HG02970 (cell line): ENCODE results near the gene AQR.
"Not testable (repeated sequence)": the region's sequence is repeated elsewhere in the genome, so short reads cannot be mapped to it uniquely, and the experiment has no call there.

ENCODE experiments used
- ATAC-seq: cut with Tn5 transposase; IDR thresholded peaks from one replicate; pipeline ENCODE4 v1.9.1; 2021; ENCODE audit warnings: mild to moderate bottlenecking, moderate library complexity, moderate number of reproducible peaks; ENCODE audit not compliant: unreplicated experiment, low FRiP score

AQR gene

GRCh38 chr15:34969340-34970097 is at the start of gene AQR:
Gene AQR, minus strand, starts transcription at chr15:34969742. Its CDS starts 129 bp downstream, at chr15:34969613.
- ATAC-seq = peak; percentile 96

GRCh38 chr15:35014241-35014640 is 44.7 kb upstream of the AQR start:
- ATAC-seq = no peak

GRCh38 chr15:35013370-35013769 is 43.8 kb upstream of the AQR start:
- no peak for ATAC-seq

GRCh38 chr15:35007397-35007796 is 37.9 kb upstream of the AQR start:
- no peak for ATAC-seq

GRCh38 chr15:35005933-35006332 is 36.4 kb upstream of the AQR start:
- no peak for ATAC-seq

- ATAC-seq = no peak
These were observed 34.4 kb upstream of the AQR start for GRCh38 chr15:35003928-35004327.

GRCh38 chr15:35000511-35000910 is 31.0 kb upstream of the AQR start:
- ATAC-seq = no peak

GRCh38 chr15:34999906-35000305 is 30.4 kb upstream of the AQR start:
- no peak for ATAC-seq

- no peak for ATAC-seq
These were observed 25.4 kb upstream of the AQR start for GRCh38 chr15:34994925-34995324.

GRCh38 chr15:34993877-34994276 is 24.3 kb upstream of the AQR start:
- ATAC-seq = peak; percentile 84

GRCh38 chr15:34993412-34993811 is 23.9 kb upstream of the AQR start:
- no peak for ATAC-seq

- ATAC-seq = peak; percentile 85
These were observed 18.7 kb upstream of the AQR start, which contains the start of gene ZNF770 for GRCh38 chr15:34988027-34988902. Gene ZNF770, minus strand, starts transcription at chr15:34988287. Its CDS starts 4,853 bp downstream, at chr15:34983434.

GRCh38 chr15:34987609-34988026 is 18.1 kb upstream of the AQR start:
- ATAC-seq = no peak

GRCh38 chr15:34986771-34987480 is 17.4 kb upstream of the AQR start:
- ATAC-seq = no peak

- no peak for ATAC-seq
These were observed 16.8 kb upstream of the AQR start for GRCh38 chr15:34986326-34986725.

- no peak for ATAC-seq
These were observed 15.5 kb upstream of the AQR start for GRCh38 chr15:34984889-34985630.

GRCh38 chr15:34976743-34977142 is 7.2 kb upstream of the AQR start:
- no peak for ATAC-seq

GRCh38 chr15:34976073-34976472 is 6.5 kb upstream of the AQR start:
- no peak for ATAC-seq

- ATAC-seq = no peak
These were observed 4.0 kb upstream of the AQR start for GRCh38 chr15:34973512-34973911.

- not testable (repeated sequence) for ATAC-seq
These were observed 629 bp upstream of the AQR start for GRCh38 chr15:34970098-34970643.
